GM12892 (cell line): ENCODE results near the gene EVC2.

ENCODE experiments used
- DNase-seq: peaks from one replicate; pipeline ENCODE4 v3.0.0; 2011; ENCODE audit not compliant: insufficient read length
- FAIRE-seq: peaks from 2 replicates; lab custom pipeline; 2011; peaks lifted over from hg19 to GRCh38; lab: Jason Lieb, UNC
- POLR2A ChIP-seq: IDR thresholded peaks from 2 replicates; pipeline ENCODE4 v1.6.1; 2011; ENCODE audit warnings: low read depth, low read length, control low read depth
- POLR2AphosphoS5 ChIP-seq: IDR thresholded peaks from 2 replicates; pipeline ENCODE4 v1.6.1; 2011; ENCODE audit warnings: low read depth, low read length, control low read depth
- TAF1 ChIP-seq: IDR thresholded peaks from 2 replicates; pipeline ENCODE4 v1.6.1; 2011; ENCODE audit warnings: low read depth, mild to moderate bottlenecking, control low read depth, low read length, borderline replicate concordance

EVC2 gene

GRCh38 chr4:5658974-5659373 lies 49.4 kb downstream of the EVC2 start:
- no peak for TF ChIP-seq POLR2AphosphoS5
- TF ChIP-seq TAF1 = no peak
- no peak for TF ChIP-seq POLR2A
- no peak for FAIRE-seq
- DNase-seq = no peak

- FAIRE-seq (no peak), DNase-seq (no peak)
- TF ChIP-seq TAF1 = no peak
- TF ChIP-seq POLR2A = no peak
- TF ChIP-seq POLR2AphosphoS5 = no peak
Observed at GRCh38 chr4:5656415-5656814, 51.9 kb downstream of the EVC2 start.

GRCh38 chr4:5654791-5655190 lies 53.6 kb downstream of the EVC2 start:
- no peak for DNase-seq
- FAIRE-seq = no peak
- no peak for TF ChIP-seq POLR2AphosphoS5
- TF ChIP-seq TAF1 = no peak
- no peak for TF ChIP-seq POLR2A

GRCh38 chr4:5651089-5651488 lies 57.3 kb downstream of the EVC2 start:
- FAIRE-seq (no peak), DNase-seq (no peak)
- no peak for TF ChIP-seq POLR2A
- TF ChIP-seq POLR2AphosphoS5 = no peak
- TF ChIP-seq TAF1 = no peak

GRCh38 chr4:5650040-5650439 lies 58.3 kb downstream of the EVC2 start:
- no peak for TF ChIP-seq POLR2A
- no peak for TF ChIP-seq TAF1
- TF ChIP-seq POLR2AphosphoS5 = no peak
- FAIRE-seq = no peak

GRCh38 chr4:5647351-5647750 lies 61.0 kb downstream of the EVC2 start:
- TF ChIP-seq TAF1 (no peak), POLR2AphosphoS5 (no peak), POLR2A (no peak)
- DNase-seq = no peak
- no peak for FAIRE-seq

More at GRCh38 chr4:5650040-5650439, 58.3 kb downstream of the EVC2 start:
- DNase-seq = no peak

- no peak for FAIRE-seq
Observed at GRCh38 chr4:5640096-5640495, 68.3 kb downstream of the EVC2 start.

GRCh38 chr4:5639556-5639955 lies 68.8 kb downstream of the EVC2 start:
- TF ChIP-seq TAF1 = no peak
- TF ChIP-seq POLR2A = no peak
- TF ChIP-seq POLR2AphosphoS5 = no peak
- DNase-seq (no peak), FAIRE-seq (no peak)

More at GRCh38 chr4:5640096-5640495, 68.3 kb downstream of the EVC2 start:
- TF ChIP-seq TAF1 (no peak), POLR2AphosphoS5 (no peak), POLR2A (no peak)
- no peak for DNase-seq

- no peak for DNase-seq
- TF ChIP-seq POLR2AphosphoS5 = no peak
- no peak for TF ChIP-seq TAF1
- TF ChIP-seq POLR2A = no peak
- no peak for FAIRE-seq
Observed at GRCh38 chr4:5638976-5639375, 69.4 kb downstream of the EVC2 start.

- DNase-seq (no peak), FAIRE-seq (no peak)
- TF ChIP-seq POLR2A (no peak), POLR2AphosphoS5 (no peak), TAF1 (no peak)
Observed at GRCh38 chr4:5638316-5638715, 70.0 kb downstream of the EVC2 start.

GRCh38 chr4:5636766-5637670 lies 71.3 kb downstream of the EVC2 start:
- DNase-seq (no peak), FAIRE-seq (no peak)
- no peak for TF ChIP-seq POLR2AphosphoS5
- no peak for TF ChIP-seq POLR2A
- TF ChIP-seq TAF1 = no peak

GRCh38 chr4:5635826-5636195 lies 72.5 kb downstream of the EVC2 start:
- no peak for TF ChIP-seq TAF1
- no peak for TF ChIP-seq POLR2AphosphoS5
- TF ChIP-seq POLR2A = no peak
- FAIRE-seq (no peak), DNase-seq (no peak)

- FAIRE-seq (no peak), DNase-seq (no peak)
- TF ChIP-seq TAF1 = no peak
- no peak for TF ChIP-seq POLR2A
- TF ChIP-seq POLR2AphosphoS5 = no peak
Observed at GRCh38 chr4:5632571-5632970, 75.8 kb downstream of the EVC2 start.

- DNase-seq (no peak), FAIRE-seq (no peak)
- TF ChIP-seq TAF1 (no peak), POLR2AphosphoS5 (no peak), POLR2A (no peak)
Observed at GRCh38 chr4:5632066-5632440, 76.3 kb downstream of the EVC2 start.
